ENCODE results near the gene NAT8L. TPM values are rescaled to one million over a fixed set of nuclear protein-coding genes. Genes with fewer than 3 reads are reported as not detected.

Gene NAT8L
- total RNA-seq, 1 experiment from 2014 or later, result 9.2 TPM

DNA sequence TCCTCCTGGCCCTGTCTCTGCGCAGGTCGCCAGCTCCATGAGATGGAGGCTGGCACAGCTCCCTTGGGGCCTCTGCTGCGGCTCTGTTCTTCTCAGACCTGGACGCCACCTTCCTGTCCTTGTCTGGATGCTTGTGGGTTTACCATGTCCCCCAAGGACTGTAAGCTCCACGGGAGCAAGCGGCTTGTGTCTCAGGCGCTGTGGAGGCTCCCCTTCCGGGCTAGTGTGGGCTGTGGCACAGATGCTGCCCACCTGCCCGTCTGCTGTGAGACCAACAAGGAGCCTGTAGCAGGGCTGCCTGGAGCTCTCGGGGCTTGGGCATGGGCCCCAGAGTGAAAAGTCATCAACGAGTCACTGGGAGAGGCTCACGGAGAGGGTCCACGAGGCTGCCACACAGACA lies 25.2 kb downstream of the NAT8L start:
- H3K9me3 ChIP-seq (ENCODE audit: control insufficient read depth in 1 of 2, insufficient read depth in 1 of 2, low read depth in 1 of 2, low read length in 2 of 2), result no peaks in the 10 kb centered on the region
- H2AFZ ChIP-seq (ENCODE audit: low read depth, low read length, poor library complexity, severe bottlenecking), result no peak overlapping the region
- TF ChIP-seq SRF (IDR thresholded peaks at IDR 0.05; ENCODE audit: low read depth) (no peak), TCF7L2 (IDR thresholded peaks at IDR 0.05; ENCODE audit: borderline replicate concordance, extremely low read depth, insufficient read depth, insufficient read length) (no peak), ATF3 (IDR thresholded peaks at IDR 0.05) (no peak), FOSL1 (IDR thresholded peaks at IDR 0.05; ENCODE audit: low read depth) (no peak), RAD21 (IDR thresholded peaks at IDR 0.05; ENCODE audit: low read depth) (no peak), ZNF274 (IDR thresholded peaks at IDR 0.05; ENCODE audit: low read depth, low read length) (no peak), SIN3A (IDR thresholded peaks at IDR 0.05; ENCODE audit: low read depth) (no peak), YY1 (IDR thresholded peaks at IDR 0.05; ENCODE audit: extremely low read depth, insufficient replicate concordance, low read depth, low read length) (no peak), SP1 (IDR thresholded peaks at IDR 0.05; ENCODE audit: low read depth) (no peak), EZH2phosphoT487 (IDR thresholded peaks at IDR 0.05; ENCODE audit: borderline replicate concordance) (no peak), POLR2AphosphoS5 (IDR thresholded peaks at IDR 0.05; ENCODE audit: low read depth, low read length) (no peak), ZFX (IDR thresholded peaks at IDR 0.05) (no peak)
- TF ChIP-seq, protein P1, sequence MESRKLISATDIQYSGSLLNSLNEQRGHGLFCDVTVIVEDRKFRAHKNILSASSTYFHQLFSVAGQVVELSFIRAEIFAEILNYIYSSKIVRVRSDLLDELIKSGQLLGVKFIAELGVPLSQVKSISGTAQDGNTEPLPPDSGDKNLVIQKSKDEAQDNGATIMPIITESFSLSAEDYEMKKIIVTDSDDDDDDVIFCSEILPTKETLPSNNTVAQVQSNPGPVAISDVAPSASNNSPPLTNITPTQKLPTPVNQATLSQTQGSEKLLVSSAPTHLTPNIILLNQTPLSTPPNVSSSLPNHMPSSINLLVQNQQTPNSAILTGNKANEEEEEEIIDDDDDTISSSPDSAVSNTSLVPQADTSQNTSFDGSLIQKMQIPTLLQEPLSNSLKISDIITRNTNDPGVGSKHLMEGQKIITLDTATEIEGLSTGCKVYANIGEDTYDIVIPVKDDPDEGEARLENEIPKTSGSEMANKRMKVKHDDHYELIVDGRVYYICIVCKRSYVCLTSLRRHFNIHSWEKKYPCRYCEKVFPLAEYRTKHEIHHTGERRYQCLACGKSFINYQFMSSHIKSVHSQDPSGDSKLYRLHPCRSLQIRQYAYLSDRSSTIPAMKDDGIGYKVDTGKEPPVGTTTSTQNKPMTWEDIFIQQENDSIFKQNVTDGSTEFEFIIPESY (IDR thresholded peaks at IDR 0.05; ENCODE audit: extremely low read depth, insufficient replicate concordance, low read length), result no peak
- TF ChIP-seq, protein P2, sequence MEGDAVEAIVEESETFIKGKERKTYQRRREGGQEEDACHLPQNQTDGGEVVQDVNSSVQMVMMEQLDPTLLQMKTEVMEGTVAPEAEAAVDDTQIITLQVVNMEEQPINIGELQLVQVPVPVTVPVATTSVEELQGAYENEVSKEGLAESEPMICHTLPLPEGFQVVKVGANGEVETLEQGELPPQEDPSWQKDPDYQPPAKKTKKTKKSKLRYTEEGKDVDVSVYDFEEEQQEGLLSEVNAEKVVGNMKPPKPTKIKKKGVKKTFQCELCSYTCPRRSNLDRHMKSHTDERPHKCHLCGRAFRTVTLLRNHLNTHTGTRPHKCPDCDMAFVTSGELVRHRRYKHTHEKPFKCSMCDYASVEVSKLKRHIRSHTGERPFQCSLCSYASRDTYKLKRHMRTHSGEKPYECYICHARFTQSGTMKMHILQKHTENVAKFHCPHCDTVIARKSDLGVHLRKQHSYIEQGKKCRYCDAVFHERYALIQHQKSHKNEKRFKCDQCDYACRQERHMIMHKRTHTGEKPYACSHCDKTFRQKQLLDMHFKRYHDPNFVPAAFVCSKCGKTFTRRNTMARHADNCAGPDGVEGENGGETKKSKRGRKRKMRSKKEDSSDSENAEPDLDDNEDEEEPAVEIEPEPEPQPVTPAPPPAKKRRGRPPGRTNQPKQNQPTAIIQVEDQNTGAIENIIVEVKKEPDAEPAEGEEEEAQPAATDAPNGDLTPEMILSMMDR (IDR thresholded peaks at IDR 0.05 in 2 of 3, conservative IDR thresholded peaks at IDR 0.05 in 1 of 3; ENCODE audit: borderline replicate concordance in 1 of 3, insufficient read depth in 1 of 3, low read depth in 2 of 3, low read length in 2 of 3), result no peak
- no peaks in the 10 kb centered on the region for H4K20me1 ChIP-seq (ENCODE audit: insufficient read depth)
- H3K4me2 ChIP-seq (ENCODE audit: low read length), result no peak overlapping the region
- DNase-seq (ENCODE audit: low read depth, low spot score), result no peak
- ATAC-seq, result no peak
- no TSS peak for BruUV-seq (replicated peaks)
- no peak overlapping the region for H3K9ac ChIP-seq (ENCODE audit: low read length)
- H3K36me3 ChIP-seq (ENCODE audit: control insufficient read depth in 1 of 2, insufficient read depth in 2 of 2, low read length in 2 of 2), result no peaks in the 10 kb centered on the region
- ChIA-PET CTCF (no interaction called here), RAD21 (ENCODE audit: low non-redundant PET in 1 of 2, low total read pairs in 2 of 2, uncharacterized antibody in 2 of 2, unreplicated experiment in 2 of 2) (no interaction called here), POLR2A (no interaction called here)
- no peaks in the 10 kb centered on the region for H3K27me3 ChIP-seq (ENCODE audit: insufficient read depth, low read length)
- no peaks in the 10 kb centered on the region for H3K79me2 ChIP-seq (ENCODE audit: insufficient read depth, low read length)
- 0 out of 4 replicates have a peak, but pooled peaks cover 0 to 2% of the 10 kb centered on the region in 2 experiments for H3K4me1 ChIP-seq (ENCODE audit: control insufficient read depth in 1 of 2, insufficient read depth in 2 of 2, low read length in 2 of 2)
- intact Hi-C loops (cut with micrococcal nuclease), result no loop called here
- H3K4me3 ChIP-seq (replicated peaks in 1 of 2; ENCODE audit: low read depth in 1 of 2, low read length in 2 of 2), result no peak overlapping the region
- no peaks in the 10 kb centered on the region for H3K9me2 ChIP-seq (ENCODE audit: insufficient read depth)
- H3K27ac ChIP-seq (ENCODE audit: low read depth, low read length), result no peak overlapping the region
